ENCODE measurements around the gene SCYGR2.

Gene SCYGR2

DNA sequence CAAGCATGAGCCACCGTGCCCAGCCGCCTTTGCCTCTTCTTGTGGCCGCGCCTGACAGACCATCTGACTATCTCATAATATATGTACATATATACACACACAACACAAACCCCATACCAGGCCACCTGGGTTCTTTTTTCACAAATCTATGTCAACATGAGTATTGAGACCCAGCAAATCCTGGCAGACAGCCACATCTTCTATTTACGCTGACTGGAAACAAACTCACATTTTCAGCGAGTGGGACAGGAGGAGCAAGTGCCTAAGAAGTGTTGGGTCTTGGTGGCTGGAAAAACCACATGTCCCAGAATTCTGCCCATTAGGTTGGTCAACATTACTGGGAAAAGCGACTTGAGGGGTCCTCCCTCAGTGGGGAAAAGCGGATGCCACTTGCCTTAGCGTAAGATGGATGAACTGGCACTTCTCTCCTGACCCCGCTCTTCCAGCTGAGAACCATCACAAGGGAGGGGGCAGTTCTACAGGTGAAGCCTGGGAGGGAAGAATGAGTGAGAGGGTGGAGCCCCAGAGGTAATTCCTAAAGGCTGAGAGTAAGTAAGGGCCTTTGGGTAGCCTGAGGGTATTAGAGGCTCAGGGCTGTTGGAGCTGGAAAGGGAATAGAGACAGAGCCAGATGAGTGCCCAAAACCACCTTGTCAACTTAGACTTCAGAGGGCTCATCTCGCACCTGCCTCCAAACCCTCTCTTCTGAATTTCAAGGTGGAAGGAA, 14.0 kb downstream of the SCYGR2 start:
- no peak for TF ChIP-seq ZFX (IDR thresholded peaks at IDR 0.05; ENCODE audit: borderline replicate concordance)
- H3K27ac ChIP-seq = no peak overlapping the region

DNA sequence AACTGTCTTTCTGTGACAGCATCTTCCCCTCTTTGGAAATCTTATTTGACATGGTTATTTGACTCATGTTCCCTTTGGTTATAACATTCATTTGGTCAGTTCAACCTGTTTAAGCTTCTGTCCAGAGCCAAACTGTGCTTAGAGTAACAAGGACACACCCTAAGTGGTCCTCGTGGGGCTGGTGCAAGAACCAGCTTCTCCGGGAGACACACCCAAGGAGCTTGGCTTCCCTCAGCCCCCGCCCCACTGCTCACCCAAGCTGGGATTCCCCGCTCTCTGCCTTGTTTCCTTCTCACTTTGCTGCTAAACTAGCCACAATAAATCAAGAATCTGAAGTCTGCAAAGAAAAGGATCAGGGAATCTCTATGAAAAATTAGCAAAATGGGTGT, 14.6 kb downstream of the SCYGR2 start:
- TF ChIP-seq ZFX (IDR thresholded peaks at IDR 0.05; ENCODE audit: borderline replicate concordance) = no peak
- TF ChIP-seq, protein P1, sequence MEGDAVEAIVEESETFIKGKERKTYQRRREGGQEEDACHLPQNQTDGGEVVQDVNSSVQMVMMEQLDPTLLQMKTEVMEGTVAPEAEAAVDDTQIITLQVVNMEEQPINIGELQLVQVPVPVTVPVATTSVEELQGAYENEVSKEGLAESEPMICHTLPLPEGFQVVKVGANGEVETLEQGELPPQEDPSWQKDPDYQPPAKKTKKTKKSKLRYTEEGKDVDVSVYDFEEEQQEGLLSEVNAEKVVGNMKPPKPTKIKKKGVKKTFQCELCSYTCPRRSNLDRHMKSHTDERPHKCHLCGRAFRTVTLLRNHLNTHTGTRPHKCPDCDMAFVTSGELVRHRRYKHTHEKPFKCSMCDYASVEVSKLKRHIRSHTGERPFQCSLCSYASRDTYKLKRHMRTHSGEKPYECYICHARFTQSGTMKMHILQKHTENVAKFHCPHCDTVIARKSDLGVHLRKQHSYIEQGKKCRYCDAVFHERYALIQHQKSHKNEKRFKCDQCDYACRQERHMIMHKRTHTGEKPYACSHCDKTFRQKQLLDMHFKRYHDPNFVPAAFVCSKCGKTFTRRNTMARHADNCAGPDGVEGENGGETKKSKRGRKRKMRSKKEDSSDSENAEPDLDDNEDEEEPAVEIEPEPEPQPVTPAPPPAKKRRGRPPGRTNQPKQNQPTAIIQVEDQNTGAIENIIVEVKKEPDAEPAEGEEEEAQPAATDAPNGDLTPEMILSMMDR (IDR thresholded peaks at IDR 0.05) = no peak
- no peak overlapping the region for H3K27ac ChIP-seq

DNA sequence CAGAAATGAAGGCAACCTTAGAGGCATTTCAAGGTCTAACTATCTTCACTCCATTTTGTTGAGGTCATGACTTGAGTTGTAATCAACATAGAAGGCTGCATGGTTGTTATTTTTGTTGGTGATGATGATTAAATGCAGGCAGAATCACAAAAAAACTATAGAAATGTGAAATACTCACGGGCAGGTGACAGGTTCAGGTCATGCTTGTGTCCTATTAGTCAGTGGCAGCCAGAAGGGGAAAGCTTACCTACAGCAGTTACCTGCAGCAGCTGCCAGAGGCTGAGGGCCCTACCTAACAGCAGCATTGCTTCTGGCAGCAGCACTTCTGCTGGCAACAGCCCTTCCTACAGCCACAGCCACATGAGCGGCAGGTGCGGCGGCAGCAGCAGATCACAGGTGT, 15.6 kb downstream of the SCYGR2 start:
- TF ChIP-seq, protein P1 (IDR thresholded peaks at IDR 0.05) = no peak
- TF ChIP-seq ZFX (IDR thresholded peaks at IDR 0.05; ENCODE audit: borderline replicate concordance) = no peak
- H3K27ac ChIP-seq = no peak overlapping the region

DNA sequence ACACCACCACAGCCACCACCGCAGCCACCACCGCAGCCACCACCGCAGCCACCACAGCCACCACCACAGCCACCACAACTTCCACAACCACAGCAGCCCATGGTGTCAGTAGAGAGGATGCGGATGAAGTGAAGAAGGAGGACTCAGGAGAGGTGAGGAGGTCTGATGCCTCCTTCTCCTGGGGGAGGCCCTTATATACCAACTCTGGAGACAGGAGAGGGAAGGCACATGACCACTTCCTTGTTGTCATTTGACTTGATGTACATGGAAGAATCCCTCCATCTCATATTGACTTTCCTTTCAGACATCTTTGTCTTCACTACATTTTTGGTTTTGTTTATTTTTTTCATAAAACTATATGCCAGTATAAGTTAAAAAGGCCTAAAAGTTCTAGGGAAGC, 16.0 kb downstream of the SCYGR2 start, which contains the start of gene SCYGR3:
Gene SCYGR3, minus strand, starts transcription at position 101 of the 400 bp plus-strand sequence. Its CDS starts 0 bp downstream, at position 101.
- H3K27ac ChIP-seq = no peak within 1 kb of the TSS
- TF ChIP-seq, protein P1 (IDR thresholded peaks at IDR 0.05) = no peak
- TF ChIP-seq ZFX (IDR thresholded peaks at IDR 0.05; ENCODE audit: borderline replicate concordance) = no peak

DNA sequence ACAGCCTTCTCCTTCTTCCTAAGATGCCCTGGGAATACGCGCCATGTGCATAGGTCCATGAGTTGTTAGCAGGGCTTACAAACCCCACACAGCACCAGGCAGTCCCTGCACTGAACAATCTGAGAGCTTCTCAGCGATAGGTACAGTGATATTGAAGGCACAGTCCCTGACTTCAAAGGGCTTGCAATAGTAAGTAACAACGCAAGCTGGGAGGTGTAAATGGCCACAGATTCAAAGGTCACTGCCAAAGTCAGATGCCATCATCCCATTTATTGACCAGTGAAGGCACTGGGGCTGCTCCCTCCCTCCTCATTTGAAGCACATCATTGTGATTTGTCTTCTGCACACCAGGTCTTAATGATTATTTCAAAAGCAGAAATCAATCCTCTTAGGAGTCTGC, 16.5 kb downstream of the SCYGR2 start:
- TF ChIP-seq, protein P1 (IDR thresholded peaks at IDR 0.05) = no peak
- TF ChIP-seq ZFX (IDR thresholded peaks at IDR 0.05; ENCODE audit: borderline replicate concordance) = no peak
- H3K27ac ChIP-seq = no peak overlapping the region

DNA sequence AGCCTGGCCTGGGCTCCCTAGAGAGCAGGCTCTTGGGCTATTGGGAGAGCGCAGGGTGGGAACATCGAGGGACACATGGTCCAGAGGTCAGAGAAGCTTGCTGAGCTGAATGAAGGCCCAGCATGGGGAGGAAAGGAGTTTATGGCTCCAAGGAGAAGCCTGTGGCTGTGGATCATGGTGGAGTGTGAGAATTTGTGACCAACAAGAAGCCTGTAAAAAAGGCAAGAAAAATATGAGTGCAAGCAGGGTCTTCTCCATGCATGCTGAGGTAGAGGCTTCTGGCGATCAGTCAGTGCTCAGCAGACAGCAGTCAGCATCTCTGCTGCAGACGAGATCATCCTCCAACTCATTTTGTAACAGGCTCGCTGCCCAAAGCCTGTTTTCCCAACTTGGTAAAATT, 17.2 kb downstream of the SCYGR2 start:
- no peak overlapping the region for H3K27ac ChIP-seq
- TF ChIP-seq ZFX (IDR thresholded peaks at IDR 0.05; ENCODE audit: borderline replicate concordance) = no peak
- TF ChIP-seq, protein P1 (IDR thresholded peaks at IDR 0.05) = no peak

DNA sequence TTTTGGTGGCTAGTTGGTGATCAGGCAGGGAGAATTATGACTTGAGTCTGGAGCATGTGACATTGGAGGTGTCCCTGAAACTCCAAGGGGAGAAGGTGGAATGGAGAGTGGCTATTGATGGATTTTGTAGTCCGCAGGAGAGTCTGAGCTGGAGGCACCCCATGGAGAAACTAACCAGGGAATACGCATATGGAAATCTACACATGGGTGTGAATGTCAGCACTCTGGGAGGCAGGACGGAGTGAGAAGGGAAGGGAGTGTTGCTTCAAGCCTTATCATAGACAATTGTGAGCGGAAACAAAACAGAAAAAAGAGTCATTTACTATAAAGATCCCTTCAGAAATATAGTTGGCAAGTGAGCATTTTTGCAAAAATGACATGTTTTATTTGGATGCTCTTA, 17.9 kb downstream of the SCYGR2 start:
- H3K27ac ChIP-seq = no peak overlapping the region
- TF ChIP-seq, protein P1 (IDR thresholded peaks at IDR 0.05) = no peak
- TF ChIP-seq ZFX (IDR thresholded peaks at IDR 0.05; ENCODE audit: borderline replicate concordance) = no peak

All from 22Rv1 (cell line).